GM23338 (cell line): ENCODE measurements around the gene SNAPC2. TPM values are rescaled to one million over a fixed set of nuclear protein-coding genes. Genes with fewer than 3 reads are reported as not detected.
A peak's percentile ranks its signal among the peaks of the same experiment; 100 is the strongest.

Experiments used
- ATAC-seq: fragments of 200-7000 bp; cut with Tn5 transposase; 3 replicates; pipeline ENCODE4 v1.9.1; 2020
- DNase-seq: peaks from one replicate; pipeline ENCODE4 v3.0.0-alpha.2; 2015; ENCODE audit warnings: low spot score
- H2AFZ ChIP-seq: fragments of 200-600 bp; sonication (generic); 2 replicates; pipeline ENCODE4 v1.8.0; 2016; ENCODE audit warnings: antibody characterized with exemption, mild to moderate bottlenecking, moderate library complexity
- H3F3A ChIP-seq: fragments of 200-600 bp; sonication (generic); replicated peaks from 2 replicates; pipeline ENCODE4 v1.8.0; 2017; ENCODE audit warnings: antibody characterized with exemption, mixed run types, low read depth
- H3K27ac ChIP-seq: fragments of 200-600 bp; sonication (generic); 2 replicates; pipeline ENCODE4 v1.6.1; 2016; ENCODE audit warnings: low read depth
- H3K27me3 ChIP-seq: fragments of 200-600 bp; sonication (generic); 2 replicates; pipeline ENCODE4 v1.8.0; 2016; ENCODE audit warnings: mild to moderate bottlenecking, mixed run types, moderate library complexity; ENCODE audit not compliant: insufficient read depth
- H3K36me3 ChIP-seq: fragments of 200-600 bp; sonication (generic); 2 replicates; pipeline ENCODE4 v1.8.0; 2016; ENCODE audit warnings: mild to moderate bottlenecking; ENCODE audit not compliant: insufficient read depth
- H3K4me1 ChIP-seq: fragments of 200-600 bp; sonication (generic); 2 replicates; pipeline ENCODE4 v1.8.0; 2016; ENCODE audit warnings: mild to moderate bottlenecking, moderate library complexity; ENCODE audit not compliant: insufficient read depth
- H3K4me2 ChIP-seq: fragments of 200-600 bp; sonication (generic); 2 replicates; pipeline ENCODE4 v1.7.1; 2017; ENCODE audit warnings: mixed run types
- H3K4me3 ChIP-seq: fragments of 200-600 bp; sonication (generic); 2 replicates; pipeline ENCODE4 v1.6.1; 2016; ENCODE audit warnings: mixed run types
- H3K79me2 ChIP-seq: fragments of 200-600 bp; sonication (generic); replicated peaks from 2 replicates; pipeline ENCODE4 v1.8.0; 2017; ENCODE audit warnings: mild to moderate bottlenecking; ENCODE audit not compliant: insufficient read depth
- H3K9me2 ChIP-seq: fragments of 200-600 bp; sonication (generic); 2 replicates; pipeline ENCODE4 v1.8.0; 2017; ENCODE audit not compliant: insufficient read depth
- H4K20me1 ChIP-seq: fragments of 200-600 bp; sonication (generic); replicated peaks from 2 replicates; pipeline ENCODE4 v1.8.0; 2017; ENCODE audit warnings: mild to moderate bottlenecking; ENCODE audit not compliant: insufficient read depth
- H3K27ac Mint-ChIP-seq: 2 replicates; pipeline ENCODE4 v1.8.0; 2020; ENCODE audit warnings: inconsistent platforms, mild to moderate bottlenecking, moderate library complexity, mixed read lengths
- H3K27me3 Mint-ChIP-seq: 3 replicates; pipeline ENCODE4 v1.8.0; 2022; ENCODE audit warnings: low read depth, mild to moderate bottlenecking, moderate library complexity, mixed read lengths, inconsistent platforms; ENCODE audit not compliant: insufficient read depth, poor library complexity
- H3K36me3 Mint-ChIP-seq: 3 replicates; pipeline ENCODE4 v1.8.0; 2021; ENCODE audit warnings: low read depth, mild to moderate bottlenecking, inconsistent platforms, moderate library complexity, mixed read lengths
- H3K4me1 Mint-ChIP-seq: 3 replicates; pipeline ENCODE4 v1.8.0; 2020; ENCODE audit warnings: mild to moderate bottlenecking, inconsistent platforms, mixed read lengths
- H3K4me3 Mint-ChIP-seq: 3 replicates; pipeline ENCODE4 v1.8.0; 2021; ENCODE audit warnings: moderate library complexity, mild to moderate bottlenecking, inconsistent platforms, mixed read lengths
- H3K9me3 Mint-ChIP-seq: 3 replicates; pipeline ENCODE4 v1.8.0; 2020; ENCODE audit warnings: moderate library complexity, mild to moderate bottlenecking, inconsistent platforms, mixed read lengths
- CREB1 ChIP-seq: fragments of 250-450 bp; sonication (Bioruptor Pico); IDR thresholded peaks from 2 replicates; pipeline ENCODE4 v1.5.0; 2020; ENCODE audit warnings: low read depth, mild to moderate bottlenecking, moderate library complexity
- CTCF ChIP-seq, 2 experiments: fragments of 200-600 bp in 1 of 2; sonication (generic) in 1 of 2; conservative IDR thresholded peaks; 2 replicates each; pipeline versions ENCODE4 v1.5.1 to v1.6.1; 2016 to 2017; ENCODE audit warnings: antibody characterized with exemption in 2 of 2, low read depth in 2 of 2, mild to moderate bottlenecking in 2 of 2, moderate library complexity in 1 of 2
- EZH2 ChIP-seq: fragments of 200-600 bp; sonication (generic); IDR thresholded peaks from one replicate; pipeline ENCODE4 v1.8.0; 2017; ENCODE audit warnings: antibody characterized with exemption, mild to moderate bottlenecking, low read depth; ENCODE audit not compliant: unreplicated experiment
- JUNB ChIP-seq: IDR thresholded peaks from one replicate; pipeline ENCODE4 v1.6.1; 2016; ENCODE audit warnings: antibody characterized with exemption; ENCODE audit not compliant: unreplicated experiment
- NANOG ChIP-seq: IDR thresholded peaks from 2 replicates; pipeline ENCODE4 v1.6.1; 2016; ENCODE audit warnings: antibody characterized with exemption, borderline replicate concordance
- POLR2AphosphoS5 ChIP-seq: IDR thresholded peaks from 2 replicates; pipeline ENCODE4 v1.6.1; 2016; ENCODE audit warnings: antibody characterized with exemption, low read depth
- ZNF114 ChIP-seq: fragments of 250-450 bp; sonication (Bioruptor Pico); IDR thresholded peaks from 2 replicates; pipeline ENCODE4 v1.5.0; 2020; ENCODE audit warnings: mild to moderate bottlenecking, moderate library complexity
- ZNF331 ChIP-seq: fragments of 250-450 bp; sonication (Bioruptor Pico); IDR thresholded peaks from 2 replicates; pipeline ENCODE4 v1.5.0; 2020; ENCODE audit warnings: low read depth, mild to moderate bottlenecking, moderate library complexity
- polyA plus RNA-seq: library from polyadenylated mRNA; unstranded; fragments of >200 nt; fragmentation: Nextera tagmentation; extraction: Ambion mirVana; gene quantifications from 2 replicates; pipeline ENCODE4 v1.2.1, GENCODE V29; 2016
- total RNA-seq: library from RNA; depleted of rRNA; stranded (reverse); fragments of >200 nt; shearing (Covaris generic); gene quantifications from 2 replicates; pipeline ENCODE4 v1.2.3, GENCODE V29; 2014
- TF ChIP-seq, protein P1 (sequence below): IDR thresholded peaks from 2 replicates; pipeline ENCODE4 v1.6.1; 2016; ENCODE audit warnings: antibody characterized with exemption
- TF ChIP-seq, protein P2 (sequence below): IDR thresholded peaks from one replicate; pipeline ENCODE4 v1.6.1; 2018; ENCODE audit warnings: antibody characterized with exemption; ENCODE audit not compliant: unreplicated experiment

Gene SNAPC2
- total and polyA plus RNA-seq, 2 experiments from 2014 or later, result 17.1 to 25.1 TPM

DNA sequence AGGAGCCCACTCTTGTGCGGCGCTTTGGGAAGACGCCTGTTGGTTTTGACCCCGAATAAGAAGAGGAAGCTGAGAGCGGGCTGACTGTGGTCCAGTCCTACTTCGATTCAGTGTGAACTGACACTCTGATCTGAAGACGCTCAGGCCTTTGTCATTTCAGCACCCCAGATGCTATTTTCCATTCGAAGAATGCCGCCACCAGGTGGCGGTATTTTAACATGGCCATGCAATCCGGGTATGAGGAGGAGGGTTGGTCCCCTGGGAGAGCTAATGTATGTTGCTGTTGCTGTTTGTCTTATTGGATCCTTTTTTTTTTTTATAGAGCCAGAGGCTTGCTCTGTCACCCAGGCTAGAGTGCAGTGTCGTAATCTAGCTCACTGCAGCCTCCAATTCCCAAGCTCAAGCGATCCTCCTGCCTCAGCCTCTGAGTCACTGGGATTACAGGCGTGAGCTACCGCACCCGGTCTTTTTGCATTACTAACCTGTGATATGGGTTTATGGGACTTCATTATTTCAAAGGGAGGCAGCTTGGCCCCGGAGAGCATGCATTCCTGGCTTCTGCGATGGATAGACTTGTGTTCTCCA is 24.1 kb downstream of the SNAPC2 start:
- peaks cover 18% of the 10 kb centered on the region for H3K27me3 Mint-ChIP-seq
- Histone ChIP-seq H3K4me3 (peak overlapping the region; percentile 57), H4K20me1 (peaks cover 10% of the 10 kb centered on the region; the same call in 1 of the 2 replicates), H2AFZ (no peak overlapping the region), H3K36me3 (peaks cover 5% of the 10 kb centered on the region; the same call in 1 of the 2 replicates), H3K27me3 (no peaks in the 10 kb centered on the region), H3K4me2 (peak overlapping the region; percentile 79), H3K27ac (peak overlapping the region; percentile 90), H3K79me2 (peaks cover 46% of the 10 kb centered on the region), H3K9me2 (no peaks in the 10 kb centered on the region), H3F3A (peaks cover 6% of the 10 kb centered on the region; the same call in 1 of the 2 replicates), H3K4me1 (no peaks in the 10 kb centered on the region; the same call in 1 of the 2 replicates)
- peaks cover 13% of the 10 kb centered on the region; the same call in 2 of the 3 replicates for H3K4me1 Mint-ChIP-seq
- H3K27ac Mint-ChIP-seq, result peak overlapping the region; percentile 100
- peak; percentile 94 for DNase-seq
- peaks cover 52% of the 10 kb centered on the region for H3K36me3 Mint-ChIP-seq
- ATAC-seq, result peak; percentile 61
- TF ChIP-seq EZH2, result no peak
- TF ChIP-seq CREB1, result no peak
- no peak for TF ChIP-seq NANOG
- no peak for TF ChIP-seq ZNF114
- no peak for TF ChIP-seq JUNB
- TF ChIP-seq, protein P1, sequence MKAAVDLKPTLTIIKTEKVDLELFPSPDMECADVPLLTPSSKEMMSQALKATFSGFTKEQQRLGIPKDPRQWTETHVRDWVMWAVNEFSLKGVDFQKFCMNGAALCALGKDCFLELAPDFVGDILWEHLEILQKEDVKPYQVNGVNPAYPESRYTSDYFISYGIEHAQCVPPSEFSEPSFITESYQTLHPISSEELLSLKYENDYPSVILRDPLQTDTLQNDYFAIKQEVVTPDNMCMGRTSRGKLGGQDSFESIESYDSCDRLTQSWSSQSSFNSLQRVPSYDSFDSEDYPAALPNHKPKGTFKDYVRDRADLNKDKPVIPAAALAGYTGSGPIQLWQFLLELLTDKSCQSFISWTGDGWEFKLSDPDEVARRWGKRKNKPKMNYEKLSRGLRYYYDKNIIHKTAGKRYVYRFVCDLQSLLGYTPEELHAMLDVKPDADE, result no peak
- TF ChIP-seq CTCF (conservative IDR thresholded peaks at IDR 0.05; ENCODE audit: low read depth in 2 of 2), result peak; percentile 85 to 90
- H3K9me3 Mint-ChIP-seq, result peaks cover 14% of the 10 kb centered on the region
- peak overlapping the region; percentile 94 for H3K4me3 Mint-ChIP-seq

- Histone ChIP-seq H3F3A (no peaks in the 10 kb centered on the region; the same call in 1 of the 2 replicates), H3K9me2 (no peaks in the 10 kb centered on the region), H2AFZ (no peak overlapping the region), H3K27ac (no peak overlapping the region), H3K27me3 (no peaks in the 10 kb centered on the region), H3K36me3 (0 out of 2 replicates have a peak, but pooled peaks cover 5% of the 10 kb centered on the region), H4K20me1 (peaks cover 3% of the 10 kb centered on the region; the same call in 1 of the 2 replicates), H3K4me3 (no peak overlapping the region), H3K4me2 (no peak overlapping the region), H3K79me2 (peaks cover 14% of the 10 kb centered on the region), H3K4me1 (no peaks in the 10 kb centered on the region; the same call in 1 of the 2 replicates)
- peaks cover 7% of the 10 kb centered on the region for H3K4me1 Mint-ChIP-seq
- peaks cover 14% of the 10 kb centered on the region for H3K9me3 Mint-ChIP-seq
- no peak overlapping the region for H3K4me3 Mint-ChIP-seq
- no peak overlapping the region for H3K27ac Mint-ChIP-seq
- no peak for TF ChIP-seq ZNF114
- no peak for TF ChIP-seq EZH2
- no peak for TF ChIP-seq ZNF331 (CRISPR knock-in tag)
- TF ChIP-seq POLR2AphosphoS5, result no peak
- TF ChIP-seq, protein P1, result no peak
- no peak for TF ChIP-seq CTCF (conservative IDR thresholded peaks at IDR 0.05; ENCODE audit: low read depth in 2 of 2)
- TF ChIP-seq, protein P2, sequence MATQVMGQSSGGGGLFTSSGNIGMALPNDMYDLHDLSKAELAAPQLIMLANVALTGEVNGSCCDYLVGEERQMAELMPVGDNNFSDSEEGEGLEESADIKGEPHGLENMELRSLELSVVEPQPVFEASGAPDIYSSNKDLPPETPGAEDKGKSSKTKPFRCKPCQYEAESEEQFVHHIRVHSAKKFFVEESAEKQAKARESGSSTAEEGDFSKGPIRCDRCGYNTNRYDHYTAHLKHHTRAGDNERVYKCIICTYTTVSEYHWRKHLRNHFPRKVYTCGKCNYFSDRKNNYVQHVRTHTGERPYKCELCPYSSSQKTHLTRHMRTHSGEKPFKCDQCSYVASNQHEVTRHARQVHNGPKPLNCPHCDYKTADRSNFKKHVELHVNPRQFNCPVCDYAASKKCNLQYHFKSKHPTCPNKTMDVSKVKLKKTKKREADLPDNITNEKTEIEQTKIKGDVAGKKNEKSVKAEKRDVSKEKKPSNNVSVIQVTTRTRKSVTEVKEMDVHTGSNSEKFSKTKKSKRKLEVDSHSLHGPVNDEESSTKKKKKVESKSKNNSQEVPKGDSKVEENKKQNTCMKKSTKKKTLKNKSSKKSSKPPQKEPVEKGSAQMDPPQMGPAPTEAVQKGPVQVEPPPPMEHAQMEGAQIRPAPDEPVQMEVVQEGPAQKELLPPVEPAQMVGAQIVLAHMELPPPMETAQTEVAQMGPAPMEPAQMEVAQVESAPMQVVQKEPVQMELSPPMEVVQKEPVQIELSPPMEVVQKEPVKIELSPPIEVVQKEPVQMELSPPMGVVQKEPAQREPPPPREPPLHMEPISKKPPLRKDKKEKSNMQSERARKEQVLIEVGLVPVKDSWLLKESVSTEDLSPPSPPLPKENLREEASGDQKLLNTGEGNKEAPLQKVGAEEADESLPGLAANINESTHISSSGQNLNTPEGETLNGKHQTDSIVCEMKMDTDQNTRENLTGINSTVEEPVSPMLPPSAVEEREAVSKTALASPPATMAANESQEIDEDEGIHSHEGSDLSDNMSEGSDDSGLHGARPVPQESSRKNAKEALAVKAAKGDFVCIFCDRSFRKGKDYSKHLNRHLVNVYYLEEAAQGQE, result no peak
- no peak for TF ChIP-seq NANOG
- DNase-seq (no peak), ATAC-seq (no peak)
- H3K27me3 Mint-ChIP-seq, result peaks cover 19% of the 10 kb centered on the region
- H3K36me3 Mint-ChIP-seq, result peaks cover 29% of the 10 kb centered on the region
Observed at GRCh38 chr19:7947939-7948338, 27.8 kb downstream of the SNAPC2 start.
